BJ (cell line): Measurements from ENCODE around the gene RAET1E. TPM values are rescaled to one million over a fixed set of nuclear protein-coding genes. Genes with fewer than 3 reads are reported as not detected.
"Not testable (repeated sequence)": the region's sequence is repeated elsewhere in the genome, so short reads cannot be mapped to it uniquely, and the experiment has no call there.

ENCODE experiments used
- CTCF ChIA-PET: fragments of 350-600 bp; formaldehyde crosslinking; extraction: SDS; loops from one replicate; lab custom pipeline; 2021; ENCODE audit warnings: antibody characterized with exemption, inconsistent platforms; lab: Yijun Ruan, JAX
- POLR2A ChIA-PET: fragments of 300-600 bp; sonication (Branson Sonifier 250); formaldehyde crosslinking; extraction: SDS; loops from one replicate; lab custom pipeline; 2021; ENCODE audit warnings: antibody characterized with exemption; lab: Charles Lee
- DNase-seq: peaks from one replicate; pipeline ENCODE4 v3.0.0-alpha.2; 2011; ENCODE audit warnings: low read depth
- H3K27me3 ChIP-seq: 2 replicates; pipeline ENCODE4 v1.6.0; 2011; ENCODE audit warnings: low read length; ENCODE audit not compliant: control insufficient read depth, insufficient read depth
- H3K36me3 ChIP-seq: 2 replicates; pipeline ENCODE4 v1.5.1; 2011; ENCODE audit warnings: low read length; ENCODE audit not compliant: control insufficient read depth, insufficient read depth
- H3K4me3 ChIP-seq: 2 replicates; pipeline ENCODE4 v1.5.1; 2011; ENCODE audit warnings: low read depth, mild to moderate bottlenecking, control low read depth, low read length
- polyA plus RNA-seq: library from polyadenylated mRNA; depleted of rRNA; stranded (reverse); fragments of >200 nt; gene quantifications from 2 replicates; pipeline ENCODE4 v1.2.3, GENCODE V29; 2011
- TF ChIP-seq, protein P1 (sequence below): IDR thresholded peaks from 2 replicates; pipeline ENCODE4 v1.5.1; 2011; ENCODE audit warnings: low read depth, mild to moderate bottlenecking, control low read depth, inconsistent platforms, low read length, moderate library complexity; ENCODE audit not compliant: insufficient read depth

The RAET1E gene
- polyA plus RNA-seq, 1 experiment: 0.31 TPM

DNA sequence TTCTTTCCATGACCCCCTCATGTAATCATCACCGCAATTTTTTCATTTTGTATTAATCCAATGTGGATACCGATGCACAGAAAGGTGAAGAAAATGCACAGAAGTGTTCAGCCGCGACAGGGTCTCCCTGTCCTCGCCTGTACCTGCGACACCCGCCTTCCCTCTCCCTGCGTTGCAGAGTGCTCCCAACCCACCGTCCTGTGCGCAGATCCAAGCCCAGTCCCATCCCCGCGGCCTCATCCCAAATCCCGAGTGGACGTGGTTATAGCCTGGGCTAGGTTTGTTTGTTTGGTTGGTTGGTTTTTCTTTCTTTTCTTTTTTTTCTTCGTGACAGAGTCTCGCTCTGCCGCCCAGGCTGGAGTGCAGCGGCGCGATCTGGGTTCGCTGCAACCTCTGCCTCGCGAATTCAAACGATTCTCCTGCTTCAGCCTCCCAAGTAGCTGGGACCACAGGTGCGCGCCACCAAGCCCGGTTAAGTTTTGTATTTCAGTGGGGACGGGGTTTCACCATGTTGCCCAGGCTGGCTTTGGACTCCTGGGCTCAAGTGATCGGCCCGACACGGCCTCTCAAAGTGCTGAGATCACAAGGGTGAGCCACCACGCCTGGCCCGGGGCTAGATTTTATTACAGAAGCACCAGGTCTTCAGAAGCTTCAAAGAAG is 25.5 kb upstream of the RAET1E start:
- DNase-seq: no peak
- H3K4me3 ChIP-seq: peak overlapping the region; percentile 63
- H3K36me3 ChIP-seq: no peaks in the 10 kb centered on the region
- H3K27me3 ChIP-seq: peaks cover 7% of the 10 kb centered on the region; the same call in 1 of the 2 replicates
- TF ChIP-seq, protein P1, sequence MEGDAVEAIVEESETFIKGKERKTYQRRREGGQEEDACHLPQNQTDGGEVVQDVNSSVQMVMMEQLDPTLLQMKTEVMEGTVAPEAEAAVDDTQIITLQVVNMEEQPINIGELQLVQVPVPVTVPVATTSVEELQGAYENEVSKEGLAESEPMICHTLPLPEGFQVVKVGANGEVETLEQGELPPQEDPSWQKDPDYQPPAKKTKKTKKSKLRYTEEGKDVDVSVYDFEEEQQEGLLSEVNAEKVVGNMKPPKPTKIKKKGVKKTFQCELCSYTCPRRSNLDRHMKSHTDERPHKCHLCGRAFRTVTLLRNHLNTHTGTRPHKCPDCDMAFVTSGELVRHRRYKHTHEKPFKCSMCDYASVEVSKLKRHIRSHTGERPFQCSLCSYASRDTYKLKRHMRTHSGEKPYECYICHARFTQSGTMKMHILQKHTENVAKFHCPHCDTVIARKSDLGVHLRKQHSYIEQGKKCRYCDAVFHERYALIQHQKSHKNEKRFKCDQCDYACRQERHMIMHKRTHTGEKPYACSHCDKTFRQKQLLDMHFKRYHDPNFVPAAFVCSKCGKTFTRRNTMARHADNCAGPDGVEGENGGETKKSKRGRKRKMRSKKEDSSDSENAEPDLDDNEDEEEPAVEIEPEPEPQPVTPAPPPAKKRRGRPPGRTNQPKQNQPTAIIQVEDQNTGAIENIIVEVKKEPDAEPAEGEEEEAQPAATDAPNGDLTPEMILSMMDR: no peak
- ChIA-PET POLR2A (no interaction called here), CTCF (interaction anchor here (1.1 to 2.5 kb wide), 3 partner anchors 25 to 88 kb away, joined by 3 to 27 read pairs (median 16); no protein-coding TSS in a partner anchor)

DNA sequence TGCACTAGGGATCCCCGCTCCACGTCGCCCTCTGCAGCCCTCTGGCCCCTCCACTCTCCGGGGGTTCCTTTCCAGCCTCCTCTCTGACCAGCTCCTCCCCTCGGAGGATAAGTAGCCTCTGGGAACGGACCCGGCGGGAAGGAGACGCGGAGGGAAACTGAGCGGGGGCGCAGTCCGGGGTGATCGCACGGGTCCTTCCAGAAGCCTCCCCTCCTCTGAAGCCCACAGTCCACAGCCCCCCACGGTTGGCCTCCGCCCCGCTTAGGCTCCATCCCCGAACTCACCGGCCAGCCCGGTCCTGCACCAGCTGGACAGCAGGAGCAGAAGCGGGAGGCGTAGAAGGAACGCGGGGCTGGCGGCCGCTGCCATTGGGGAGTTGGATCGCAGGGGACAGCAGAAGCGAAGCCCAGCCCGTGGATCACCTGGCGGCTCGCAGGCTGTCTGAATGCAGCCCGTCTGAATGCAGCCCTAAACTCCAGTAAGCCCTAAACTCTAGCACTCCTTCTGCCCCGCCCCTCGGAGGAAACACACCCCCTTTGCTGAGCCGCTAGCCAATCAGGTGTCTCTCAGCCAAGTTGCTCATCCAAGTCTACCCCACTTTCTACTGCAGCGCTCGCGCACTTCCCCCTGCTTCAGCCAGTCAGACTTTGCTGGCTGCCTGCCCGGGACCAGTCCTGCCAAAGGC is 24.9 kb upstream of the RAET1E start, which contains the start of gene RAET1G:
TSS of gene RAET1G (minus strand) at position 480 of the 685 bp plus-strand sequence. CDS start at position 369, 111 bp downstream.
- ChIA-PET POLR2A (interaction anchor here (0.6 kb wide), 2 partner anchors 26 to 249 kb away, joined by 3 to 4 read pairs; no protein-coding TSS in a partner anchor), CTCF (interaction anchor here (0.6 to 1.7 kb wide), 4 partner anchors 82 to 200 kb away, joined by 3 to 5 read pairs (median 4); no protein-coding TSS in a partner anchor)
- TF ChIP-seq, protein P1: no peak
- peak; percentile 61 for DNase-seq
- H3K27me3 ChIP-seq: peaks cover 7% of the 10 kb centered on the region; the same call in 1 of the 2 replicates
- H3K4me3 ChIP-seq: peak within 1 kb of the TSS; percentile 63
- H3K36me3 ChIP-seq: no peaks in the 10 kb centered on the region

DNA sequence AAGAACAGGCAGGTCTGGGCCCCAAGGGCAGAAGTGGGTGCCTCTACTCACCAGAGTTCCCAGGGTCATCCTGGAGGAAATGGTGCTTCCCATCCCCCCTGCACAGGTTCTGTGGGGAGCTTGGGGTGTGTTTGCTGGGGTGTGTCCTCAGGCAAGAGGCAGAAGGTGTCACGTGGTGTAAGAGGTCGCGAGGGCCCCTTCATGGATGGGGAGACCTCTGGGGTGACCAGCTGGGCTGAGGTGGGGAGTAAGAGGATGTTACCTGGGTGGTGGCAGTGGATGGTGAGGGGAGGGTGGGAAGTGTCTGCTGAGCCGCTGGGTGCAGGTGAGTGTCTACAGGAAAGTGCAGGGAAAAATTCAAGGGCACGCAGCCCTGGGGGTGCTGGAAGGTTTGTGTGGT is 24.2 kb upstream of the RAET1E start:
- not testable (repeated sequence) for H3K27me3 ChIP-seq, DNase-seq, H3K36me3 ChIP-seq
- POLR2A ChIA-PET: interaction anchor here (0.6 kb wide), 2 partner anchors 25 to 248 kb away, joined by 3 to 4 read pairs; no protein-coding TSS in a partner anchor
- H3K4me3 ChIP-seq: peak overlapping the region; percentile 63
- CTCF ChIA-PET: interaction anchor here (0.6 to 1.7 kb wide), 4 partner anchors 81 to 199 kb away, joined by 3 to 5 read pairs (median 4); no protein-coding TSS in a partner anchor

DNA sequence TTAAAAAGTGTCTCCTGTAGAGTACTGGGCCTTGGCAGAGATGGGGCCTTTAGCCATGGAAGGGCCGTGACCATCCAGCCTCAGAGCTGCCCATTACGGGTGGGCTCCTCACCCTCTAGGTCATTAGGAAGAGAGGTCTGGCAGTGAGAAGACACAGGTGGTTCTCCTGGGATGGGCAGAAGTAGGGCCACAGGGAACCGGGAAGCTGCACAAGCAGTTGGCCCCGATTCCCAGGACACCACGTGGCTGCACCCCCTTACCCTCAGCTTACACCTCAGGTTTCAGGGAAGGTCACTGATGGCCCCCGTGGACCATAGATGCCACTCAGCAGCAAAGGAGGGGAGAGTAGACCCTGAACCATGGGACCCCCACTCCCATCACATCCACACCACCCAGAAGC is 23.4 kb upstream of the RAET1E start:
- CTCF ChIA-PET: interaction anchor here (1.2 to 1.7 kb wide), 3 partner anchors 86 to 175 kb away, joined by 3 to 4 read pairs (median 4); no protein-coding TSS in a partner anchor
- DNase-seq: no peak
- no peaks in the 10 kb centered on the region for H3K36me3 ChIP-seq
- peaks cover 7% of the 10 kb centered on the region; the same call in 1 of the 2 replicates for H3K27me3 ChIP-seq
- POLR2A ChIA-PET: no interaction called here
- no peak overlapping the region for H3K4me3 ChIP-seq
- TF ChIP-seq, protein P1: no peak

DNA sequence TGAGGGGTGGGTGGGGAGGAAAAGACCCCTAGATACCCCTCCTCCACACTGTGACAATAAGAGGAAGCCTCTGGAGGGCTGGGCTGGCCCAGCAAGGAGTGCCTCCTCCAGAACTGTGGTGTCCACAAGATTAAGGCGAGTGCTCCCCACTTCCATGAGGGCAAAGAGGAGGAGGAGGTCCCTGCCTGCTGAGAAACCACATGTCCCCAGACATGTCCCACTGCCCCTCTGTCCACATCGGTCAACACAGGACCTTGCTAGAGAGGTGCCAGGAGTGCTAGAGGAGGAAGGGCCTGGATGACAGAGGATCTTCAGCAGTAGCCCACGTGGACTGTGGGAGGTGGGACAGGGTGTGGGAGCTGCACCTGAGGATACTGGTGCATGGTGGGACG is 21.9 kb upstream of the RAET1E start:
- Histone ChIP-seq H3K4me3 (no peak overlapping the region), H3K36me3 (no peaks in the 10 kb centered on the region), H3K27me3 (peaks cover 9% of the 10 kb centered on the region)
- DNase-seq: no peak
- ChIA-PET CTCF (interaction anchor here (3.2 kb wide), 1 partner anchor 80 kb away, joined by 10 read pairs; no protein-coding TSS in a partner anchor), POLR2A (no interaction called here)
- TF ChIP-seq, protein P1: no peak

DNA sequence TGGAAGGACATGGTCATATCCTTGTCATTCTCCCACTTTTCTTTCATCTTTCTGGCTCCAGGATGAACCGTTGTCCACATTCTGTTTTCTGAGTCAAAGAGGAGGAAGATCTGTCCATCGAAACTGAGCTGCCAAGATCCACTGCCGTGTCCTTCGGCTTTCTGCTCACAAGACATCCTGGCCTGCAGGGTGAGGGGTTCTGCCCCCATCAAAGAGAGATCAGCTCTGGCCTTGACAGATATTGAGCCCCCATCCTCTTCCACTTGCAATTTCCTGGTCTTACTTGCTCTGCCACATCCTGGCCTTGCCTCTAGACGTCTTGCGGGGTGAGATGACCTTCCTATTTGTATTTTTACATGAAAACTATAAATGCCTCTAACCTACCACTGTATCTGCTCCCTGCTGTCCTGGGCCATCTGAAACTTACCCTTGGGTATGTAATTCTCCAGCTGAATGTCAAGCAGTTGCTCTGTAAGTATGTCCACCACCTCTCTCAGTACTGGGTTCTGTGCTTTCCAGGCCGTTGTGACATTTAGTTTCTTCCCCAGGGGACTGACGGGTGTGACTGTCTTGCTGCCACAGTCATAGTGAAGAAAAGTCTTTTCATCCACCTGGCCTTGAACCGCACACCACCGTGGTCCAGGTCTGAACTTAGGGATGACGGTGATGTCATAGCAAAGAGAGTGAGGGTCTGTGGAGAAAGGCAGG is 21.4 kb upstream of the RAET1E start:
- H3K36me3 ChIP-seq, H3K4me3 ChIP-seq, H3K27me3 ChIP-seq, POLR2A ChIA-PET, DNase-seq: not testable (repeated sequence)
- CTCF ChIA-PET: interaction anchor here (2.1 to 3.2 kb wide), 2 partner anchors 79 to 84 kb away, joined by 8 to 10 read pairs; no protein-coding TSS in a partner anchor
